T-helper 1 cell treated with Interleukin-12 subunit alpha and Interleukin-12 subunit beta and Interleukin-4 antibody, amounts not matched to agents 30 ng/mL and 1 ng/mL, for 36 hours (primary cell): ENCODE results near the gene PDE12. TPM values are rescaled to one million over a fixed set of nuclear protein-coding genes. Genes with fewer than 3 reads are reported as not detected.
"Not testable (repeated sequence)": the region's sequence is repeated elsewhere in the genome, so short reads cannot be mapped to it uniquely, and the experiment has no call there.

Experiments
- intact Hi-C: fragments of 100-400 bp; cut with micrococcal nuclease; formaldehyde crosslinking; loops from one replicate; pipeline ENCODE4 v1.15.1; 2024
- total RNA-seq: library from RNA; stranded (reverse); gene quantifications from 2 replicates; pipeline ENCODE4 v1.2.3, GENCODE V29; 2022

The PDE12 gene
- total RNA-seq, 1 donor from 2014 or later: 28.7 TPM

GRCh38 chr3:57583544-57583943 is 27.5 kb downstream of the PDE12 start:
- intact Hi-C loops: loop anchor here (5.0 kb wide), 1 partner anchor 186 kb away; no protein-coding TSS in a partner anchor

GRCh38 chr3:57586778-57587177 is 30.7 kb downstream of the PDE12 start:
- intact Hi-C loops: no loop called here

GRCh38 chr3:57587905-57588304 is 31.8 kb downstream of the PDE12 start:
- intact Hi-C loops: no loop called here

DNA sequence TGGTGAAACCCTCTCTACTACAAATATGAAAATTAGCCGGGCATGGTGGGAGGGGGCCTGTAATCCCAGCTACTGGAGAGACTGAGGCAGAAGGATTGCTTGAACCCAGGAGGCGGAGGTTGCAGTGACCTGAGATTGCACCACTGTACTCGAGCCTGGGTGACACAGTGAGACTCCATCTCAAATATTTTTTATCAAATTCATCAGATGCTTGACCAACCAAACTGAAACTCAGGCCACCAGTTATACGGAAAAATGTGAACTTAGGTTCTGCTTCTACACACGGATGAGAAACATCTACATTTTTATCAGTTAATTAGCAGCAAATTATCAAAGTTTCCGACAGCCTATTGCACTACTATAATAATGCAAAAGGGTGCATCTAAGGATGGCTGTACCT is 36.2 kb downstream of the PDE12 start:
- intact Hi-C loops: no loop called here

GRCh38 chr3:57594144-57594543 is 38.1 kb downstream of the PDE12 start:
- intact Hi-C loops: no loop called here

DNA sequence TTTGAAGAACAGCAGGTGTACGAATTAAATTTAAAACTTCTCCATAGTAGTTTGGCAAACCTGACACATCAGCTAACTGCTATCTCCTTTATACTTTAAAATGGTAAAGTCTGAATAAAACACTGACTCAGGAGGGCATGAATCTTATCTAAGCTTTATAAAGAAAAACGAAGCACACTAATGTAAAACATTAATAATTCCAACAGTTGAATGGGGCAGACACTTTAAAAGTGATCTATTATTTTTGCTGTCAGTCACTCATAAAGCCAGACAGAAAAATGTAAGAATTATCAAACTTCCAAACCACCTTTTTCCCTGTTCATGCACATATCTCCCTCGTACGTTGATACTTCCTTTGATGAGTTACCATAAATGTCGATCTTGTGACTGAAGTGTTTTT is 38.5 kb downstream of the PDE12 start:
- intact Hi-C loops: no loop called here

DNA sequence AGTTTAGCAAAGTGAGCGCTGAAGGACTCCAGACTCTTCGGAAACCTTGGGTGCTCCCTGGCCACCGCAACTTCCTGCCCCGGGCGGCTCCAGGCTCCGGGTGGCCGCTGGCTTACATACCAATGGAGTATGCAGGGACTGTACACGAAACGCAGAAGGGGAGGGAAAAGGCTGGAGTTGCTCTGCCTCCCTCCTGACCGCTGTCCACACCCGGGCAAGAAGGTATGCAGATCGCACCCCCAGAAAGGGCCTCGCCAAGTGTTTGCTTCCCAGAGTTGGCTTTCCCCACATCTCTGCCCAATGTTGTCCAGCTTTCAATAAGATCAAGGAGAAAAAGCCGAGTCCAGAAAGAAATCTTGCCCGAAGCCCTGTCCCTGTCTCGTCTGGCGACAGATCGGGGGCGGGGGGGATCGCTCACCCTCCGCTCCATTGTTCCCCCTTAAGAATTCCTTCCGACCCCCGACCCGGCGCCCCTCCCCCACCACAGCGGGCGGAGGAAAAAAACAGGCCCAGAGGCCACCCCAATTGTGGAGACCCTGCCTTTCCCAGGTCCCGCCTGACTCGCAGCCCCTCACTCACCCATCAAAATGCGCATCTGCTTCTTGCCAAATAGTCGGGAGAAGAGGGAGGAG is 40.5 kb downstream of the PDE12 start:
- intact Hi-C loops: loop anchor here (1.0 to 5.0 kb wide), 15 partner anchors 30 to 1039 kb away; partner anchors contain the start of genes ABHD6, ARHGEF3, CCDC66 and FLNB

DNA sequence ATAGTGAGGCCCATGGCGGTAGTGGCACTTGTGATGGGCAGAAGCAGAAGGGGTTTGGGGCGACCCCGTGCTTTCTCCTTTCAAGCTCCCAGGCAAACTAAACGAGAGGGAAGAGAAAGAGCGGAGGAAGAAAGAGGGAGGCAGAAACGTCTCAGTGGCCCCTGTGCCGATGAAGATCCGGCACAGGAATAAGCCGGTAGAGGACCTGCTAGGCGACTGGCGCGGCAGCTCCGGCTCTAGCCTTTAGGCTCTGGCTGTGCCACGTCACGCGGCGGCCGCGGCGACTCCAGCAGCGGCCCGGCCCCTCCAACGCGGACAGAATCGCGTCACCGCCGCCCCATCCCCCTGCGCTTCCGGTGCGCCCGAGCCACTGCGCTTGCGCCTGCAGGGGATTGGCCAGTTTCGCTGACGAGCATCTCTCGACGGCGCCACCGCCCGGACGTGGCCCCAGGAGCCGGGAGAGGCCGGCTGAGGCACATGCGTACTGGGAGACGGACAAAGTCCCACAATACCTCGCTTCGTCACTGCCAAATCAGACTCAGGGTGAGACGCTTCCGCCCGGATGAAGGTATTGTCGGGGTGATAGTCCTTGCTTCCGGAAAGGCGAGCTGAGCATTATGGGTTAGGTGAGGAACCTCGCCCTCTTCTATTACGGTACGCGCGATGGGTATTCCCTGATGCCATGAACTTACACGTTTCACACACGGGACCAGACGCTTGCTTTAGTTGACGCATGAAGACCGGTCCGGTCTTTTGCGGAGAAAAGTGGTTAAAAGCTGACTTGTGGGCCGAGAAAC is 41.3 kb downstream of the PDE12 start, which contains the start of gene ARF4:
TSS of gene ARF4 (minus strand) at position 218 of the 797 bp plus-strand sequence. CDS start at position 14, 204 bp downstream.
- intact Hi-C loops: loop anchor here (1.0 to 5.0 kb wide), 15 partner anchors 29 to 1040 kb away; partner anchors contain the start of genes ABHD6, ARHGEF3, CCDC66 and FLNB

- intact Hi-C loops: loop anchor here (5.0 kb wide), 3 partner anchors 73 to 817 kb away; partner anchors contain the start of gene ARHGEF3
Measured at GRCh38 chr3:57598765-57599360, 42.8 kb downstream of the PDE12 start.

GRCh38 chr3:57600195-57600594 is 44.1 kb downstream of the PDE12 start:
- intact Hi-C loops: no loop called here

GRCh38 chr3:57604971-57605370 is 48.9 kb downstream of the PDE12 start:
- intact Hi-C loops: no loop called here

DNA sequence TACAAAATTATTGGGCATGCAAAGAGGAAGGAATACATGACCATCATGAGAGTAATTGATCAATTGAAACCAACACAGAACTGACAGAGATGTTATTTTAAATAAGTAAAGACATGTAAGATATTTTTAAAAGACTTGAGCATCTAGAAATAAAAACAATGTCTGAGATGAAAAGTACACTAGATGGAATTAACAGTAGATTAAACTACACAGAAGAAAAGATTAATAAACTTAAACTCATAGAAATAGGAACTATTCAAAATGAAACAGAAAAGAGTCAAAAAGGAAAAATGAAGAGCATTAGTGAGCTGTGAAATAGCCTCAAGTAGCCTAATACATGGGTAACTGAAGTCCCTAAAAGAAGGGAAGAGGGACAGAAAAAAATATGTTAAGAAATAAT is 49.6 kb downstream of the PDE12 start:
- intact Hi-C loops: no loop called here

DNA sequence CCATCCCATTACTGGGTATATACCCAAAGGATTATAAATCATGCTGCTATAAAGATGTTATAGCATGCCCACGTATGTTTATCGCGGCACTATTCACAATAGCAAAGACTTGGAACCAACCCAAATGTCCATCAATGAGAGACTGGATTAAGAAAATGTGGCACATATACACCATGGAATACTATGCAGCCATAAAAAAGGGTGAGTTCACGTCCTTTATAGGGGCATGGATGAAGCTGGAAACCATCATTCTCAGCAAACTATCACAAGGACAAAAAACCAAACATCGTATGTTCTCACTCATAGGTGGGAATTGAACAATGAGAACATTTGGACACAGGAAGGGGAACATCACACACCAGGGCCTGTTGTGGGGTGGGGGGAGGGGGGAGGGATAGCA is 55.8 kb downstream of the PDE12 start:
- intact Hi-C loops: not testable (repeated sequence)

- intact Hi-C loops: no loop called here
Measured at GRCh38 chr3:57616233-57616632, 60.2 kb downstream of the PDE12 start.

Other genes with a start within 250 kb of the PDE12 start
- 0.10 and 0.20 TPM in 2 replicates for gene DNAH12, start 11.9 kb upstream of the PDE12 start, total RNA-seq
- 75.8 and 78.2 TPM in 2 replicates for gene ARF4, start 41.1 kb downstream of the PDE12 start, total RNA-seq
- gene DENND6A, start 136.8 kb downstream of the PDE12 start, total RNA-seq: 27.6 and 32.7 TPM in 2 replicates
- 55.6 and 62.0 TPM in 2 replicates for gene SLMAP, start 200.0 kb downstream of the PDE12 start, total RNA-seq